B cell (primary cell): ENCODE data around the gene LPAR2. TPM values are rescaled to one million over a fixed set of nuclear protein-coding genes. Genes with fewer than 3 reads are reported as not detected.
"Not testable (repeated sequence)": the region's sequence is repeated elsewhere in the genome, so short reads cannot be mapped to it uniquely, and the experiment has no call there.

ENCODE experiments used
- ATAC-seq: fragments of 200-7000 bp; cut with Tn5 transposase; one replicate; pipeline ENCODE4 v1.10.0; 2021; ENCODE audit warnings: low read depth, mild to moderate bottlenecking, moderate number of reproducible peaks, moderate library complexity
- CTCF ChIA-PET: fragments of 350-600 bp; sonication (Branson Sonifier 250); formaldehyde crosslinking; loops from one replicate; lab custom pipeline; 2021; ENCODE audit warnings: antibody characterized with exemption, inconsistent platforms; lab: Charles Lee
- POLR2A ChIA-PET: fragments of 350-600 bp; sonication (Branson Sonifier 250); formaldehyde crosslinking; loops from one replicate; lab custom pipeline; 2021; ENCODE audit warnings: antibody characterized with exemption; lab: Charles Lee
- DNase-seq: peaks from one replicate; pipeline ENCODE4 v3.0.0; 2013
- H2AFZ ChIP-seq: 2 replicates; pipeline ENCODE4 v1.6.1; 2012; ENCODE audit warnings: mild to moderate bottlenecking, low read depth, low read length; ENCODE audit not compliant: insufficient read depth, poor library complexity, severe bottlenecking
- H3K27ac ChIP-seq, 2 donors: 1 replicate in 1 of 2; 2 replicates in 1 of 2; pipeline ENCODE4 v1.5.1; 2012 to 2013; ENCODE audit warnings: low read length in 2 of 2, mild to moderate bottlenecking in 2 of 2, moderate library complexity in 1 of 2
- H3K27me3 ChIP-seq, 4 experiments: fragments of 200-600 bp in 1 of 4; sonication (generic) in 1 of 4; replicated peaks in 1 of 4; 1 replicate in 2 of 4; 2 replicates in 2 of 4; pipeline versions ENCODE4 v1.6.1 to v1.7.0; 2013 to 2016; ENCODE audit warnings: low read length in 3 of 4, mild to moderate bottlenecking in 2 of 4, mixed read lengths in 1 of 4, moderate library complexity in 1 of 4; ENCODE audit not compliant: insufficient read depth in 4 of 4, control insufficient read depth in 3 of 4; ENCODE audit errors: control extremely low read depth in 1 of 4
- H3K36me3 ChIP-seq, 2 experiments: replicated peaks in 1 of 2; 1 replicate in 1 of 2; 2 replicates in 1 of 2; pipeline versions ENCODE4 v1.6.1 to v1.7.1; 2013; ENCODE audit warnings: low read length in 1 of 2; ENCODE audit not compliant: insufficient read depth in 2 of 2, control insufficient read depth in 1 of 2; ENCODE audit errors: control extremely low read depth in 1 of 2, extremely low read depth in 1 of 2
- H3K4me1 ChIP-seq, 2 donors: fragments of 200-600 bp in 1 of 2; sonication (generic) in 1 of 2; 1 replicate in 1 of 2; 2 replicates in 1 of 2; pipeline versions ENCODE4 v1.5.1 to v1.6.1; 2013 to 2017; ENCODE audit warnings: low read length in 2 of 2; ENCODE audit not compliant: control insufficient read depth in 2 of 2, insufficient read depth in 2 of 2
- H3K4me2 ChIP-seq: replicated peaks from 2 replicates; pipeline ENCODE3; 2012; ENCODE audit warnings: mild to moderate bottlenecking, low read depth, low read length; ENCODE audit not compliant: poor library complexity, severe bottlenecking
- H3K4me3 ChIP-seq, 5 experiments: fragments of 200-600 bp in 1 of 5; sonication (generic) in 1 of 5; 1 replicate in 3 of 5; 2 replicates in 2 of 5; pipeline versions ENCODE4 v1.5.1 to v1.7.0; 2011 to 2016; ENCODE audit warnings: low read length in 4 of 5, mild to moderate bottlenecking in 4 of 5, low read depth in 2 of 5, control low read depth in 1 of 5, moderate library complexity in 1 of 5; ENCODE audit not compliant: insufficient read depth in 1 of 5; ENCODE audit errors: control extremely low read depth in 1 of 5, extremely low read depth in 1 of 5
- H3K79me2 ChIP-seq: fragments of 200-600 bp; sonication (generic); one replicate; pipeline ENCODE4 v1.6.0; 2016; ENCODE audit warnings: low read length; ENCODE audit not compliant: control insufficient read depth, insufficient read depth
- H3K9ac ChIP-seq: fragments of 200-600 bp; sonication (generic); 2 replicates; pipeline ENCODE4 v1.6.1; 2017; ENCODE audit warnings: mild to moderate bottlenecking, low read length, moderate library complexity
- H3K9me3 ChIP-seq, 3 donors: one replicate each; pipeline versions ENCODE4 v1.6.1 to v1.7.1; 2013; ENCODE audit warnings: low read length in 2 of 3; ENCODE audit not compliant: control insufficient read depth in 2 of 3, insufficient read depth in 1 of 3; ENCODE audit errors: control extremely low read depth in 1 of 3
- H4K20me1 ChIP-seq: 2 replicates; pipeline ENCODE4 v1.6.0; 2012; ENCODE audit warnings: mild to moderate bottlenecking, low read length; ENCODE audit not compliant: insufficient read depth, control insufficient read depth, poor library complexity, severe bottlenecking
- H3K27ac Mint-ChIP-seq: one replicate; pipeline ENCODE4 v1.8.0; 2021; ENCODE audit warnings: mixed read lengths
- H3K27me3 Mint-ChIP-seq: one replicate; pipeline ENCODE4 v1.8.0; 2021; ENCODE audit warnings: mixed read lengths
- H3K4me1 Mint-ChIP-seq: one replicate; pipeline ENCODE4 v1.8.0; 2021; ENCODE audit warnings: mixed read lengths
- H3K4me3 Mint-ChIP-seq: one replicate; pipeline ENCODE4 v1.8.0; 2021; ENCODE audit warnings: mixed read lengths
- H3K9me3 Mint-ChIP-seq: one replicate; pipeline ENCODE4 v1.8.0; 2022; ENCODE audit warnings: mixed read lengths; ENCODE audit not compliant: insufficient read depth
- EZH2 ChIP-seq: IDR thresholded peaks from 2 replicates; pipeline ENCODE4 v1.6.1; 2012; ENCODE audit warnings: borderline replicate concordance, low read depth, mild to moderate bottlenecking, moderate library complexity, low read length; ENCODE audit not compliant: insufficient read depth, poor library complexity, severe bottlenecking
- WGBS: methylation state at CpG from one replicate; pipeline ENCODE4 v1.1.5; 2013; ENCODE audit warnings: missing lambda C conversion rate; ENCODE audit not compliant: insufficient coverage; 5-methylcytosine and 5-hydroxymethylcytosine counted together
- intact Hi-C: fragments of 100-400 bp; cut with micrococcal nuclease; formaldehyde crosslinking; loops from one replicate; pipeline ENCODE4 v1.10.0; 2022
- polyA plus RNA-seq: library from polyadenylated mRNA; depleted of rRNA; stranded (reverse); fragments of >200 nt; gene quantifications from 2 replicates; pipeline ENCODE4 v1.2.3, GENCODE V29; 2012
- total RNA-seq, 2 donors: library from RNA; stranded (reverse); fragments of 120-200 nt in 1 of 2; gene quantifications; 1 replicate in 1 of 2; 2 replicates in 1 of 2; pipeline versions ENCODE4 v1.2.3 to v1.2.4, GENCODE V29; 2013 to 2022
- TF ChIP-seq, protein P1 (sequence below): fragments of 200-600 bp; IDR thresholded peaks from one replicate; pipeline ENCODE4 v1.8.0; 2022; ENCODE audit warnings: antibody characterized with exemption, mild to moderate bottlenecking

Gene LPAR2
- total and polyA plus RNA-seq, 2 donors (not counting 1 experiment from before 2014, with no cell fraction given), result 27.1 to 37.2 TPM

DNA sequence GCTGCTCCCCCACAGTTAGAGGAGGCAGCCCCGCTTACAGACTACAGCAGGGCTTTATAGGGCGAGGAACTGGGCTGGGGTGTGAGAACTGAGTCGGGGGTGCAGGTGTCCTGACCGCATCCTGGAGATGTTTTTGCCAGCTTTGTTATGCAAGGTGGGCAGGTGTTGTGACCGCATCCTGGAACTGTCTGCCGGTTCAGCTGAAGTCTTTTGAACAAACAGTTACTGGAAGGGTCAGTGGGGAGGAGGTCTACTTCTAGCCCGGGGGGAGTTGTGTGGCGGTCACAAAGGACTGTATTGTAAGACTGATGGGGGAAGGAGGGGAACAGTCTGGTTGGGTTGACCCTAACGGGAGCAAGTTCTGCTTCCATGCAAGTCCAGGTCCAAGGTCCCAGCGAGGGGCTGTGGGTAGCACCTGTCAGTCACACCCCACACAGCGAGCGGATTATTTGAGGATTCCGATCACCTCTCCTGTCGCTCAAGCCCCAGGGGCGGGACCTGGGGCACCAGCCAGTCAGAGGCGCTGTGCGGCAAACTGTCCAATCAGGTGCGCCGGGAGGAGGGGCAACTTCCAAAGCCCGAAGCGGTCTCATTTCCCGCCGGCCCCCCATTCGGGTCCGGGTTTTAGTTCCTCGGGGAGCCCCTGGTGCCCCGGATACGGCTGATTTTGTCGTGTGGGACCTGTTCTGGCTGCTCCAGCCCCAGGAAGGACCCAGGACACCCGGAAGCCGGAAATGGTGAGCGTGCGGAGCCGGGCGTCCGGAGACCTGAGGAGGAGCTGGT is 40.4 kb upstream of the LPAR2 start, which contains the start of gene ZNF101:
Gene ZNF101, plus strand, starts transcription at position 610 of the 783 bp plus-strand sequence. Its CDS starts 125 bp downstream, at position 735.
- Mint-ChIP-seq H3K4me1 (peaks cover 42% of the 10 kb centered on the region), H3K27ac (peak within 1 kb of the TSS; percentile 99), H3K27me3 (no peaks in the 10 kb centered on the region), H3K4me3 (peak within 1 kb of the TSS; percentile 99), H3K9me3 (no peaks in the 10 kb centered on the region)
- Histone ChIP-seq H3K9ac (peak within 1 kb of the TSS; percentile 95), H4K20me1 (peaks cover 12% of the 10 kb centered on the region), H3K27ac (peak within 1 kb of the TSS; percentile 91 to 94), H3K79me2 (peaks cover 51% of the 10 kb centered on the region), H3K4me1 (peaks cover 31 to 55% of the 10 kb centered on the region in 2 donors), H3K36me3 (peaks cover 0 to 11% of the 10 kb centered on the region in 2 experiments), H3K27me3 (no peaks in the 10 kb centered on the region), H3K4me3 (peak within 1 kb of the TSS; percentile 62 to 98 (median 96)), H3K9me3 (peaks cover 0 to 19% (median 0%) of the 10 kb centered on the region in 3 donors), H3K4me2 (peak within 1 kb of the TSS; percentile 92), H2AFZ (peak within 1 kb of the TSS; percentile 93)
- ATAC-seq, result peak; percentile 60
- peak; percentile 95 for DNase-seq
- CTCF ChIA-PET, result interaction anchor here (0.8 to 2.0 kb wide), 5 partner anchors 63 to 291 kb away, joined by 3 to 7 read pairs (median 3); partner anchors contain the start of gene ZNF14
- WGBS, result under 1% methylated on average over 35 of the region's 36 CpGs
- POLR2A ChIA-PET, result interaction anchor here (0.6 to 2.6 kb wide), 11 partner anchors 17 to 198 kb away, joined by 3 to 22 read pairs (median 7); partner anchors contain the start of genes LPAR2, ZNF14, ZNF253 and ZNF506
- intact Hi-C loops, result loop anchor here (1.0 to 5.0 kb wide), 8 partner anchors 14 to 499 kb away; partner anchors contain the start of genes LPAR2, PBX4, ZNF14 and ZNF486
- TF ChIP-seq EZH2, result no peak
- TF ChIP-seq, protein P1, sequence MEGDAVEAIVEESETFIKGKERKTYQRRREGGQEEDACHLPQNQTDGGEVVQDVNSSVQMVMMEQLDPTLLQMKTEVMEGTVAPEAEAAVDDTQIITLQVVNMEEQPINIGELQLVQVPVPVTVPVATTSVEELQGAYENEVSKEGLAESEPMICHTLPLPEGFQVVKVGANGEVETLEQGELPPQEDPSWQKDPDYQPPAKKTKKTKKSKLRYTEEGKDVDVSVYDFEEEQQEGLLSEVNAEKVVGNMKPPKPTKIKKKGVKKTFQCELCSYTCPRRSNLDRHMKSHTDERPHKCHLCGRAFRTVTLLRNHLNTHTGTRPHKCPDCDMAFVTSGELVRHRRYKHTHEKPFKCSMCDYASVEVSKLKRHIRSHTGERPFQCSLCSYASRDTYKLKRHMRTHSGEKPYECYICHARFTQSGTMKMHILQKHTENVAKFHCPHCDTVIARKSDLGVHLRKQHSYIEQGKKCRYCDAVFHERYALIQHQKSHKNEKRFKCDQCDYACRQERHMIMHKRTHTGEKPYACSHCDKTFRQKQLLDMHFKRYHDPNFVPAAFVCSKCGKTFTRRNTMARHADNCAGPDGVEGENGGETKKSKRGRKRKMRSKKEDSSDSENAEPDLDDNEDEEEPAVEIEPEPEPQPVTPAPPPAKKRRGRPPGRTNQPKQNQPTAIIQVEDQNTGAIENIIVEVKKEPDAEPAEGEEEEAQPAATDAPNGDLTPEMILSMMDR, result no peak

DNA sequence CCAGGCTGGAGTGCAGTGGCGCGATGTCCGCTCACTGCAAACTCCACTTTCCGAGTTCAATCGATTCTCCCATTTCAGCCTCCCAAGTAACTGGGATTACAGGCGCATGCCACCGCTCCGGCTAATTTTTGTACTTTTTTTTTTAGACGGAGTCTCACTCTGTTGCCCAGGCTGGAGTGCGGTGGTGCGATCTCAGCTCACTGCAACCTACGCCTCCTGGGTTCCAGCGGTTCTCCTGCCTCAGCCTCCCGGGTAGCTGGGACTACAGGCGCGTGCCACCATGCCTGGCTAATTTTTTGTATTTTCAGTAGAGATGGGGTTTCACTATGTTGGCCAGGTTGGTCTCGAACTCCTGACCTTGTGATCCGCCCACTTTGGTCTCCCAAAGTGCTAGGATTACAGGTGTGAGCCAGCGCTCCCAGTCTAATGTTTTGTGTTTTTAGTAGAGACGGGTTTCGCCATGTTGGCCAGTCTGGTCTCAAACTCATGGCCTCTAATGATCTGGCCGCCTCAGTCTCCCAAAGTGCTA is 37.5 kb upstream of the LPAR2 start:
- Mint-ChIP-seq H3K27ac (peak overlapping the region; percentile 74), H3K4me1 (peaks cover 53% of the 10 kb centered on the region)
- Histone ChIP-seq H3K4me1 (peaks cover 50 to 74% of the 10 kb centered on the region in 2 donors), H4K20me1 (peaks cover 12% of the 10 kb centered on the region), H3K79me2 (peaks cover 43% of the 10 kb centered on the region)
- H3K4me2 ChIP-seq, H3K9ac ChIP-seq, ATAC-seq, DNase-seq, H3K27me3 Mint-ChIP-seq, H3K9me3 ChIP-seq, CTCF ChIA-PET, H3K27ac ChIP-seq, H3K27me3 ChIP-seq, H3K4me3 ChIP-seq, H3K9me3 Mint-ChIP-seq, H3K4me3 Mint-ChIP-seq, H2AFZ ChIP-seq, H3K36me3 ChIP-seq: not testable (repeated sequence)
- intact Hi-C loops, result loop anchor here (5.0 kb wide), 1 partner anchor 502 kb away; the partner anchor contains the start of gene ZNF486
- 99% methylated on average over 20 of the region's 22 CpGs for WGBS
- POLR2A ChIA-PET, result interaction anchor here (0.6 to 1.9 kb wide), 5 partner anchors 67 to 303 kb away, joined by 3 to 15 read pairs (median 3); partner anchors contain the start of gene ZNF14
